HG02884 (cell line): ENCODE measurements around the gene ZNF618.

Experiments used
- ATAC-seq: cut with Tn5 transposase; IDR thresholded peaks from one replicate; pipeline ENCODE4 v1.9.1; 2021; ENCODE audit warnings: mild to moderate bottlenecking, moderate library complexity; ENCODE audit not compliant: unreplicated experiment

ZNF618 gene

DNA sequence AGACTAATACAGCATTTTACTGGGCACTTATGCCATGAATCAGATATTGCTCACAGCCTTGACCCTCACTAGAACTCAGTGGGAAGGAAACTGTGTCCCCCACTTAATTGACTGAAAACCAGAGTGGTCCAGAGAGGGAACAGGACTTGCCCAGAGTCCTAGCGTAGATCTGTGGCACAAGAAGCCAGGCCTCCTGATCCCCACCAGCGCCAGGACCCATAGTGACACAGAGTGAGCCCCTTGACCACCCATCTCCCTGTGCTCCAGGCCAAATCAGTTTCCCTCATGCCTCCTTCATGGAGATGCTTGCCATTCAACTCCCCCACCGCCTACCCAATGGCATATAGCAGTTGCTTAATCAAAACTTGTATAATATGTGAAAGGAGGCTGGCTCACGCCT, 214.7 kb downstream of the ZNF618 start:
- ATAC-seq = no peak

- no peak for ATAC-seq
Measured at GRCh38 chr9:114091711-114092110, 215.6 kb downstream of the ZNF618 start.

GRCh38 chr9:114092336-114092735, 216.2 kb downstream of the ZNF618 start:
- ATAC-seq = no peak

DNA sequence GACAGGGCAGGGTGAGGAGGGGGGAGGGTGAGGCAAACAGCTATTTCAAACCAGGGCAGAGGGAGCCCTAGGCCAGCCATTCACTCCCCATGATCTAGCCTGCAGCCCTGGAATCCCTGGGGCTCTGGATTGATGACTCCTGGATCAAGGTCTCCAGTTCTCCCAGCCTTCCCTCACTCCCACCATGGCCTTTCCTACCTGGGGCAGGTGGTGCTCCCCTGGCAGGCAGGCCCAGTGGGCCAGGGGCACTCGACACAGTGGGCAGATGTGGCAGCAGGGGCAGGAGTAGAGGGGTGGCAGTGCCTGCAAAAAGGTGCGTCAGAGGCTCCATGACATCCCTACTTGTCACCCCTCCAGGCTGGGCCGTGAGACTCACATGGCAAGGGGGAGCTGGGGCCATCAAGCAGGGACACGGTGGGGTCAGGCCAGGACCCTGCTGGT, 216.9 kb downstream of the ZNF618 start:
- no peak for ATAC-seq

- no peak for ATAC-seq
Measured at GRCh38 chr9:114093761-114094505, 217.8 kb downstream of the ZNF618 start.

DNA sequence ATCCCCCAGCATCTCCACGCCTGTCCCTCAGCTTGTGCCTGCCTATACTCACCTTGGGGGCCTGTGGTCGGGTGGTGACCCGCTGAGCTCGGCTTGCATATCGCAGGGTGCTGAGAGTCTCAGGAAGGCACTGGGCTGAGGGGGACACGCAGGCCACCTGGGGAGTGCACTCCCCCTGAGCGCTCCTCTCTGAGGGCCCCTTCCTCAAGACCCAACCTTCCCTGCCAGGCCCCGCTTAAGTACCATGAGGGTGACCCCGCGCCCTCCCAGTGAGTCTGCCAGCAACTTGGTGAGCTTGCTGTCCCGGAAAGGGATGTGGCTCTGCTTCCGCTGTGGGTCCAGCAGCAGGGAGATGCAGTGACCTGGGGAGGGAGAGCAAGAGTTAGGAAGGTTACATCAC, 218.9 kb downstream of the ZNF618 start:
- no peak for ATAC-seq

DNA sequence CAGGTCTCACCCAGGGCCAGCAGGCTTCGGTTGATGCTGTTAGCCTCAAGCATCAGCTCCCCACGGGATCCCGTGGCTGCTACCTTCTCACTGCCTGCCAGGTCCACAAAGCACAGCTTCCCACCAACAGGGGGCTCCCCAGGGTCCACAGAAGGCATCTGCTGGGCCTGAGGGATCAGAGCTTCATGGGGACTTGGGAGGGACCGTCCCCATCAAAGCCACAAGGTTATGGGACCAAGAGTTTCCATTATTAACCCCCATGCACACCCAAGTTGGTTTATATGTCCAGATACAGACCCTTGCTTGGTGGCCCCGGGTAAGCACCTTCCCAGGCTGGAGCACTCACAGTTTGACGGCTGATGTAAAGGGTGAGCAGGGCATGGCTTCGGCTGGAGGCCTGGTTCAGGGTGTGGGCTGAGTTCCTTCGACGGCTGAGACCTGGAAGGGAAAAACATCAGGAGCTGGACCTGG, 220.0 kb downstream of the ZNF618 start:
- ATAC-seq = no peak

DNA sequence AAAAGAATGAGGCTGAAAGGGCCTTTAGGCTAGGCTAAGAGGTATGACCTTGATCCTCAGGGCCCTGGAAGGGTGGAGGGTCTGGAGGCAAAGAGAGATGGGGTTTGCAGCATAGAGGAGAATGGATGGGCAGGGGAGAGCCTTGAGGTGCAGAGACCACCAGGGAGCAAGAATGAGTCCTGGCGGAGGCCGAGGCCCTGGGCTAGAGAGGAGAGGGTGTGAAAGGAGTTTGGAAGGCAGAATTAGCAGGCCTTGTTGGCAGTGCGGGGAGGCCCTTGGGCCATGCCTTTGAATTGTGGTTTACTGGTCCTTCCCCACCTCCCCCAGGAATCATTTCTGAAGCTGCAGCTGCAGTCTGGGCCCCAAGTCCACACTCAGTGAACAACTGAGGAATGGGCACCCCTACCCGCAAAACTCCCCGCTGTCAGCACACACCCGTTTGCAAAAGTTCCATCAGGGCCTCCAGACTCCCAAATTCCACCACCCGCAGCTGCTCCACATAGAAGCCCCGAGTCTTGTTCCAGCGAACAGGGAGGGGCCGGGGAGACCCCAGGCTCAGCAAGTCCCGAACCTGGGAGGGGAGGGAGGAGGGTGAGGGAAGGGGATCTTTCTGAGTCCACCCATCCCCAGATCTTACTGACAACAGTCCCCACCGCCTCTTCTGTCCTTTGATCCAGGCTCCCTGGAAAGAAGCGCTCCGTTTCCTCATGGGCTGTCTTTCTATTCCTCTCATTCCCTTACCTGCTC, 220.9 kb downstream of the ZNF618 start:
- no peak for ATAC-seq

DNA sequence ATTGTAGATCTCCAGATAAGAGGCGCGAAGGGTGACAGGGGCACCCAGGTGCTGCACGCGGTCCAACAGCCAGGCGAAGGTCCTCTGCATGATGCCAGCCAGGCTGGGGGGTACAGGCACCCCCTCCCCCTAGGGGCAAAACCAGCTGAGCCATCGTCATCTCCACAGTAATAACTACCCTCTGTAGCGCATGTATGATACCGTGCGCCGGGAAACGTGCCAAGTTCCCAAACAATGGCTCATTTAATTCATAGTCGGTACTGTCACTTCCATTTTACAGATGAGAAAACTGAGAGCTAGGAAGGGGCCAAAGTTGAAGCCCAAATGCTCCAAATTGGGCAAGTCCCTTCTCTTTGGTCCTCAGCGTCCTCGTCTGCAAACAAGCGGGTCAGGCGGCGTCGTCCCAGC, 221.5 kb downstream of the ZNF618 start:
- no peak for ATAC-seq

GRCh38 chr9:114098021-114098935, 222.2 kb downstream of the ZNF618 start:
- ATAC-seq = no peak

GRCh38 chr9:114098936-114099668, 223.0 kb downstream of the ZNF618 start, which contains the start of gene KIF12:
Gene KIF12, minus strand, starts transcription at chr9:114099292. Its CDS starts 16 bp downstream, at chr9:114099276.
- ATAC-seq = no peak

DNA sequence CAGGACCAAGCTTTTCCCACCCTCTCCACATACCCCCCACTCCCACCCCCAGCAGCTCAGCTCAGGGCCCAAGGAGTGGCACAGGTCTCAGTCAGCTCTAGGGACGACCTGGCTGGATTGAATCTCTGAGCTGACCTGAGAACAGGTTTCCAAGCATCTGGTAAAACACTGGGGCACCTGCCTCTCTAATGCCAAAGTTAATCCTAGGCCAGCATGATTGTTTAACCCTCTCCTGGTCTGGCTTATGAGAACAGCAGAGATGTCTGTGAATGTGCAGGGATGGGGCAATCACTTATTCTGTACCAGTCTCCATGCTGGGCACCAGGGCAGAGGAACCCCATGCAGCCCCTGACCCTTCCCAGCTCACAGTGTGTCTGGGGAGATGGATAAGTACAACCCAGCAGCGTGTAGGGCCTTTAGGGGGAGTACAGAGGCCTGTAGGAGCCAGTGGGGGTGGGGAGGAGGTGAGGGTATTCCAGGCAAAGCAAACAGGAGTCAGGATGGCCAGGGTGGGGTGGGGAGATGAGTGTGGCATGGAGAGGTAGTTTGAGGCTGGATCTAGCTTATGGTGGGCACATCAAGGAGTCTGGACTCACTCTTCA, 223.7 kb downstream of the ZNF618 start:
- no peak for ATAC-seq

- ATAC-seq = no peak
Measured at GRCh38 chr9:114100536-114100935, 224.4 kb downstream of the ZNF618 start.

GRCh38 chr9:114102484-114102883, 226.4 kb downstream of the ZNF618 start:
- no peak for ATAC-seq

- ATAC-seq = no peak
Measured at GRCh38 chr9:114105236-114105635, 229.1 kb downstream of the ZNF618 start.
